SK-N-SH treated with all-trans-retinoic acid at 6 μM for 48 hours (cell line): ENCODE measurements around the gene UBE2H.
"Not testable (repeated sequence)": the region's sequence is repeated elsewhere in the genome, so short reads cannot be mapped to it uniquely, and the experiment has no call there.

Experiments
- ATAC-seq: fragments of 200-7000 bp; cut with Tn5 transposase; 3 replicates; pipeline ENCODE4 v1.9.1; 2020; ENCODE audit warnings: mild to moderate bottlenecking, moderate library complexity
- ARNTL ChIP-seq: fragments of 450-650 bp; formaldehyde crosslinking; IDR thresholded peaks from 2 replicates; pipeline ENCODE4 v1.5.0; 2020; ENCODE audit warnings: low read depth, mild to moderate bottlenecking, moderate library complexity, borderline replicate concordance
- BACH2 ChIP-seq: fragments of 250-450 bp; sonication (Bioruptor Pico); IDR thresholded peaks from 2 replicates; pipeline ENCODE4 v1.9.0; 2021; ENCODE audit warnings: mild to moderate bottlenecking, borderline replicate concordance
- CREB5 ChIP-seq: fragments of 250-450 bp; sonication (Bioruptor Pico); IDR thresholded peaks from 2 replicates; pipeline ENCODE4 v1.5.1; 2020; ENCODE audit warnings: low read depth, mild to moderate bottlenecking, moderate library complexity
- CSDC2 ChIP-seq: fragments of 250-450 bp; sonication (Bioruptor Pico); IDR thresholded peaks from 2 replicates; pipeline ENCODE4 v1.5.0; 2020; ENCODE audit warnings: mild to moderate bottlenecking, moderate library complexity
- CSRNP3 ChIP-seq: fragments of 250-450 bp; sonication (Bioruptor Pico); IDR thresholded peaks from 2 replicates; pipeline ENCODE4 v1.5.1; 2021; ENCODE audit warnings: mild to moderate bottlenecking, moderate library complexity
- ESRRG ChIP-seq: fragments of 250-450 bp; sonication (Bioruptor Pico); IDR thresholded peaks from 2 replicates; pipeline ENCODE4 v1.6.1; 2021; ENCODE audit warnings: mild to moderate bottlenecking
- GLIS3 ChIP-seq: fragments of 250-450 bp; sonication (Bioruptor Pico); IDR thresholded peaks from 2 replicates; pipeline ENCODE4 v1.5.0; 2020; ENCODE audit warnings: mild to moderate bottlenecking, moderate library complexity
- ISL1 ChIP-seq: fragments of 250-450 bp; sonication (Bioruptor Pico); IDR thresholded peaks from 2 replicates; pipeline ENCODE4 v2.1.2; 2022; ENCODE audit warnings: mild to moderate bottlenecking, moderate library complexity
- OSR1 ChIP-seq: fragments of 250-450 bp; sonication (Bioruptor Pico); IDR thresholded peaks from 2 replicates; pipeline ENCODE4 v1.8.0; 2022; ENCODE audit warnings: moderate library complexity, mild to moderate bottlenecking, inconsistent platforms
- POU6F1 ChIP-seq: fragments of 250-450 bp; sonication (Bioruptor Pico); IDR thresholded peaks from 2 replicates; pipeline ENCODE4 v1.8.0; 2021; ENCODE audit warnings: low read depth, mild to moderate bottlenecking, moderate library complexity, borderline replicate concordance
- RARB ChIP-seq: fragments of 250-450 bp; sonication (Bioruptor Pico); IDR thresholded peaks from 2 replicates; pipeline ENCODE4 v1.8.0; 2021; ENCODE audit warnings: mild to moderate bottlenecking, moderate library complexity
- SNAI2 ChIP-seq: fragments of 250-450 bp; sonication (Bioruptor Pico); IDR thresholded peaks from 2 replicates; pipeline ENCODE4 v1.5.0; 2020; ENCODE audit warnings: mild to moderate bottlenecking, moderate library complexity
- TCF4 ChIP-seq: fragments of 250-450 bp; sonication (Bioruptor Pico); IDR thresholded peaks from 2 replicates; pipeline ENCODE4 v1.8.0; 2021; ENCODE audit warnings: mild to moderate bottlenecking, moderate library complexity, borderline replicate concordance
- TOX ChIP-seq: fragments of 250-450 bp; sonication (Bioruptor Pico); IDR thresholded peaks from 2 replicates; pipeline ENCODE4 v1.8.0; 2021; ENCODE audit warnings: mild to moderate bottlenecking, moderate library complexity, borderline replicate concordance
- TSHZ2 ChIP-seq: fragments of 250-450 bp; sonication (Bioruptor Pico); IDR thresholded peaks from 2 replicates; pipeline ENCODE4 v1.5.0; 2020; ENCODE audit warnings: mild to moderate bottlenecking, moderate library complexity
- ZC3H10 ChIP-seq: fragments of 250-450 bp; sonication (Bioruptor Pico); IDR thresholded peaks from 2 replicates; pipeline ENCODE4 v1.5.1; 2021; ENCODE audit warnings: mild to moderate bottlenecking, moderate library complexity
- ZFP3 ChIP-seq: fragments of 250-450 bp; sonication (Bioruptor Pico); IDR thresholded peaks from 2 replicates; pipeline ENCODE4 v1.5.0; 2020; ENCODE audit warnings: mild to moderate bottlenecking, moderate library complexity
- ZFP30 ChIP-seq: fragments of 450-650 bp; formaldehyde crosslinking; IDR thresholded peaks from 2 replicates; pipeline ENCODE4 v1.5.0; 2022; ENCODE audit warnings: mild to moderate bottlenecking, moderate library complexity
- ZNF565 ChIP-seq: fragments of 450-650 bp; formaldehyde crosslinking; conservative IDR thresholded peaks from 2 replicates; pipeline ENCODE4 v1.5.0; 2020; ENCODE audit warnings: low read depth, mild to moderate bottlenecking, moderate library complexity
- ZNF8 ChIP-seq: fragments of 450-650 bp; formaldehyde crosslinking; IDR thresholded peaks from 2 replicates; pipeline ENCODE4 v1.5.0; 2020; ENCODE audit warnings: mild to moderate bottlenecking, moderate library complexity

UBE2H gene

GRCh38 chr7:129824291-129825208, 128.2 kb downstream of the UBE2H start:
- peak; percentile 67 for ATAC-seq

GRCh38 chr7:129823143-129823542, 129.6 kb downstream of the UBE2H start:
- ATAC-seq: not testable (repeated sequence)

More at GRCh38 chr7:129824291-129825208, 128.2 kb downstream of the UBE2H start:
- no peak for TF ChIP-seq SNAI2
- no peak for TF ChIP-seq CREB5 (CRISPR knock-in tag)
- no peak for TF ChIP-seq CSDC2 (CRISPR knock-in tag)
- TF ChIP-seq ZC3H10: no peak
- no peak for TF ChIP-seq TCF4 (CRISPR knock-in tag)
- TF ChIP-seq RARB (CRISPR knock-in tag): no peak
- no peak for TF ChIP-seq ISL1 (CRISPR knock-in tag)
- no peak for TF ChIP-seq ZNF8 (CRISPR knock-in tag)
- TF ChIP-seq POU6F1 (CRISPR knock-in tag): no peak
- TF ChIP-seq ZFP30: no peak
- peak; percentile 62 for TF ChIP-seq ESRRG (CRISPR knock-in tag)
- no peak for TF ChIP-seq ARNTL (CRISPR knock-in tag)
- TF ChIP-seq GLIS3: no peak
- no peak for TF ChIP-seq ZFP3 (CRISPR knock-in tag)
- TF ChIP-seq CSRNP3: peak; percentile 69; the same call in 1 of the 2 replicates
- no peak for TF ChIP-seq OSR1
- TF ChIP-seq TOX (CRISPR knock-in tag): no peak
- TF ChIP-seq TSHZ2: peak; percentile 15; the same call in 1 of the 2 replicates

GRCh38 chr7:129821476-129821875, 131.3 kb downstream of the UBE2H start:
- no peak for ATAC-seq
- no peak for TF ChIP-seq ZNF565 (CRISPR knock-in tag)
- TF ChIP-seq, all 23 proteins: peak for 0

GRCh38 chr7:129816742-129817141, 136.0 kb downstream of the UBE2H start:
- TF ChIP-seq CSDC2 (CRISPR knock-in tag) (no peak), CSRNP3 (no peak), ZFP30 (no peak), CREB5 (CRISPR knock-in tag) (no peak), BACH2 (CRISPR knock-in tag) (no peak), POU6F1 (CRISPR knock-in tag) (no peak)
- no peak for ATAC-seq
